Psoas muscle (tissue), 8 donors: ENCODE results near the gene DLST. TPM values are rescaled to one million over a fixed set of nuclear protein-coding genes. Genes with fewer than 3 reads are reported as not detected.

Experiments
- ATAC-seq, 4 donors: fragments of 200-7000 bp; cut with Tn5 transposase; one replicate each; pipeline ENCODE4 v1.9.1; 2020; ENCODE audit warnings: moderate library complexity in 3 of 4, mild to moderate bottlenecking in 2 of 4
- DNase-seq, 2 donors: peaks; one replicate each; pipeline ENCODE4 v3.0.0-alpha.2; 2020
- H3K27ac ChIP-seq: fragments of 200-600 bp; one replicate; pipeline ENCODE4 v1.8.0; 2022
- H3K27me3 ChIP-seq, 3 donors: fragments of 200-600 bp in 1 of 3; one replicate each; pipeline versions ENCODE4 v1.6.1 to v1.8.0; 2013 to 2022; ENCODE audit warnings: low read length in 2 of 3, mild to moderate bottlenecking in 2 of 3, moderate library complexity in 1 of 3; ENCODE audit not compliant: insufficient read depth in 3 of 3
- H3K36me3 ChIP-seq, 2 donors: fragments of 200-600 bp in 1 of 2; one replicate each; pipeline versions ENCODE4 v1.6.1 to v1.8.0; 2013 to 2022; ENCODE audit warnings: low read depth in 1 of 2, mild to moderate bottlenecking in 1 of 2, moderate library complexity in 1 of 2; ENCODE audit not compliant: insufficient read depth in 1 of 2
- H3K4me1 ChIP-seq: fragments of 200-600 bp; one replicate; pipeline ENCODE4 v1.8.0; 2022
- H3K4me3 ChIP-seq: fragments of 200-600 bp; one replicate; pipeline ENCODE4 v1.8.0; 2022; ENCODE audit warnings: mild to moderate bottlenecking
- H3K9me3 ChIP-seq: fragments of 200-600 bp; one replicate; pipeline ENCODE4 v1.8.0; 2022
- CTCF ChIP-seq: fragments of 200-600 bp; IDR thresholded peaks from one replicate; pipeline ENCODE4 v1.8.0; 2022; ENCODE audit warnings: antibody characterized with exemption
- WGBS, 3 donors: extraction: QIAGEN DNeasy Blood & Tissue Kit; methylation state at CpG; one replicate each; pipeline versions ENCODE4 v1.1.6 to v1.1.7; 2013; 5-methylcytosine and 5-hydroxymethylcytosine counted together
- intact Hi-C, 2 donors: fragments of 100-400 bp; cut with DNase I; formaldehyde crosslinking; loops; one replicate each; pipeline versions ENCODE4 v1.11.0 to v1.14.2; 2022
- polyA plus RNA-seq, 3 donors: library from polyadenylated mRNA; stranded (reverse); fragments of 200-250 nt; gene quantifications; one replicate each; pipeline ENCODE4 v1.2.3, GENCODE V29; 2013
- total RNA-seq, 4 donors: library from RNA; stranded (reverse); fragmentation: NEBNext Ultra II Directional in 2 of 4; extraction: Animal tissue kit (Norgen Biotek cat#: 25700) in 2 of 4; gene quantifications; one replicate each; pipeline versions ENCODE4 v1.2.1 to v1.2.4, GENCODE V29; 2021 to 2023
- donor health status: healthy with polysubstance abuse.
- donor health status: DM: no; HTN: no; CAD: no; lungs with moderate emphysema.
- donor health status: Bipolar disorder and iron deficiency.
- donor health status: healthy.
- donor health status: DM: yes; HTN: yes; CAD: no.
- donor health status: DM: no; HTN: no; CAD: no.
- donor health status: DM: no; HTN: no; CAD: no.
- donor health status: DM: yes; HTN: yes; CAD: no.

DLST gene
- total and polyA plus RNA-seq, 7 donors, result 97.7 to 221 (median 139) TPM

GRCh38 chr14:74934476-74935359, 53.0 kb downstream of the DLST start:
- H3K27ac ChIP-seq, result peak overlapping the region; percentile 72
- peak overlapping the region; percentile 22 for H3K4me3 ChIP-seq
- no peaks in the 10 kb centered on the region for H3K9me3 ChIP-seq
- H3K27me3 ChIP-seq, result no peaks in the 10 kb centered on the region
- no peak for DNase-seq
- WGBS, 3 donors, result 48 to 62% (median 55%) methylated on average over 25 to 26 of the region's 26 CpGs
- H3K4me1 ChIP-seq, result peaks cover 42% of the 10 kb centered on the region
- no peak for TF ChIP-seq CTCF
- peak; percentile 62 to 81 (median 66) for ATAC-seq
- H3K36me3 ChIP-seq, result no peaks in the 10 kb centered on the region
- intact Hi-C loops, result no loop called here

- Histone ChIP-seq H3K36me3 (no peaks in the 10 kb centered on the region), H3K4me3 (no peak overlapping the region), H3K9me3 (no peaks in the 10 kb centered on the region), H3K27ac (peak overlapping the region; percentile 72), H3K4me1 (peaks cover 48% of the 10 kb centered on the region), H3K27me3 (no peaks in the 10 kb centered on the region)
- intact Hi-C loops, result no loop called here
- ATAC-seq (no peak), DNase-seq (no peak)
- no peak for TF ChIP-seq CTCF
- WGBS, 3 donors, result 67 to 84% (median 67%) methylated on average over 9 of the region's 9 CpGs
Measured at GRCh38 chr14:74935360-74935680, 53.6 kb downstream of the DLST start.

GRCh38 chr14:74936151-74936550, 54.4 kb downstream of the DLST start:
- no peaks in the 10 kb centered on the region for H3K9me3 ChIP-seq
- 93 to 98% (median 93%) methylated on average over 11 of the region's 11 CpGs for WGBS, 3 donors
- TF ChIP-seq CTCF, result no peak

GRCh38 chr14:74936731-74937130, 55.0 kb downstream of the DLST start:
- 84 to 93% (median 91%) methylated on average over 8 of the region's 8 CpGs for WGBS, 3 donors
- no peak for TF ChIP-seq CTCF
- intact Hi-C loops, result no loop called here
- peaks cover 62% of the 10 kb centered on the region for H3K4me1 ChIP-seq
- H3K4me3 ChIP-seq, result no peak overlapping the region
- H3K9me3 ChIP-seq, result no peaks in the 10 kb centered on the region
- ATAC-seq (no peak), DNase-seq (no peak)
- H3K27ac ChIP-seq, result no peak overlapping the region
- no peaks in the 10 kb centered on the region for H3K27me3 ChIP-seq
- no peaks in the 10 kb centered on the region for H3K36me3 ChIP-seq

More at GRCh38 chr14:74936151-74936550, 54.4 kb downstream of the DLST start:
- DNase-seq (no peak), ATAC-seq (no peak)
- no peaks in the 10 kb centered on the region for H3K36me3 ChIP-seq
- H3K27ac ChIP-seq, result no peak overlapping the region
- no peaks in the 10 kb centered on the region for H3K27me3 ChIP-seq
- H3K4me3 ChIP-seq, result no peak overlapping the region
- intact Hi-C loops, result no loop called here
- peaks cover 56% of the 10 kb centered on the region for H3K4me1 ChIP-seq
